ENCODE data around the gene VANGL2.

VANGL2 gene

DNA sequence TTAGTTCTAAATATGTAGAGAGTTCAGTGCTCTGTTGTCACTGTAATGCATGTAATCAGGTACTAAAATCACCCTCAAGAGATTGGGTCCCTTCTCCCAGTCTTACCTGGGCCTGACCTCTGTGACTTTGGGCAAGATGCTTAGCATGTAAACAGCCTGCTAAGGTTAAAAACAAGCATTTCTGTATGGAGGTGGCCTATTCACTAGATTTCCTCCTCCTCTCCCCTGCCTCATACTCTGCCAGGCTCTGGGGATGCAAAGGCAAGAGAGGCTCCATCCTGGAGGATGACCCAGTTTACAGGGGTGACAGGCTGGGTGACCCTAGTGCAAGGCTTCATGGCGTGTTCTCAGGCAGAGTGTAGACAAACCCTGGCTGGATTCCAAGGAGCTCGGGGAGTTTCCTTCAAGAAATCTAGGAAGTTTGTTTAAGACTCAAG, 28.8 kb downstream of the VANGL2 start:
- DNase-seq: no peak

DNA sequence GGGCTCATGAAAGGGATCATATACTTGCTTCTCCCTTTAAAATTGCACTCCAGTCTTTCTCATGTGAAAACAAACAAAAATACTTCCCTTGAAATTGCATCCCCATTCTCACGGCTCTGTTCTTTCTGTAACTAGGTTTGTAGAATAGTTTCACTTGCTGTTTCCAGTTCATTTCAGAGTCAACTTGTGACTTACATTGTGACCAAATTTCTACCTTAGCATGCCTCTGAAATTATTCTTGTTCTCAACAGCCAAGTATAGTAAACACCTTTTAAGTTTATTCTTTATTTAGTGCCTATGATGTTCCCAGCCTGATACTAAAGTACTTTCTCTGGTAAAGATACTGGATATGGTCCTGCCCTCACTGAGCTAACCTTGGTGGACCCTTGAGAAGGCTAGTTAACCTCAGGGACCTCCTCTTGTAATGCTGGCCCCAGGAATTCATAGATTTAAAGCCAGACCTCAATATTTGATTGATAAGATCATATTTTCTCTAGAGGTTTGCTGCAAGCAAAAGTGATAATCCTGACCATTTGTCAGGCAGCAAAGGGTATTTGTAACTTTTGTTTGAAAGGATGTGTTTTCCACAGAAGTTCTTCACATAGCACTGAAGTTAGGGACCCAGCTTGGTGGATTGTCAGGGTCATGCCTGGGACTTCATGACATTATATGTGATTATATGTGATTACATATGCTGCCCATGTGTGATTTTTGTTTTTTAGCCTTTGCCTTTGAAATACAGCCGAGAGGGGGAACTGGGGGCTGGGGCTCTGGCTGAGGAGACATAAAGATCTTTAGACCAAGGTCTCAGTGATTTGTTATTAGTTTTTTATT, 29.6 kb downstream of the VANGL2 start:
- DNase-seq: no peak

- no peak for DNase-seq
Measured at GRCh38 chr1:160431006-160431405, 30.6 kb downstream of the VANGL2 start.

DNA sequence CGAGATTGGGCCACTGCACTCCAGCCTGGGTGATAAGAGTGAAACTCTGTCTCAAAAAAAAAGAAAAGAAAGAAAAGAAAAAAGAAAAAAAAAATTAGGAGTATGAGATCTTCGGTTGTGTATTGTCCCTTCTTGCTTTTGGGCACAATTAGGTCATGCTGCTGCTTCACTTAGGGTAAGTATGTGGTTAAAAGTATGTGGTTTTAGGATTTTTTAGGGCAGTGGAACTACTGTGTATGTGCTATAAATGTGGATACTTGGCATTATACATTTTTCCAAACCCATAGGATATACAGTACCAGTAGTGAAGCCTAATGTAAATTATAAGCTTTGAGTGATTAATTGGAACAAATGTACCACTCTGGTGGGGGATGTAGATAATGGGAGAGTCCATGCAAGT, 31.2 kb downstream of the VANGL2 start:
- no peak for DNase-seq

- DNase-seq: no peak
Measured at GRCh38 chr1:160432371-160432786, 32.0 kb downstream of the VANGL2 start.

GRCh38 chr1:160436966-160437365, 36.6 kb downstream of the VANGL2 start:
- no peak for DNase-seq

- DNase-seq: no peak
Measured at GRCh38 chr1:160437432-160438316, 37.3 kb downstream of the VANGL2 start.

DNA sequence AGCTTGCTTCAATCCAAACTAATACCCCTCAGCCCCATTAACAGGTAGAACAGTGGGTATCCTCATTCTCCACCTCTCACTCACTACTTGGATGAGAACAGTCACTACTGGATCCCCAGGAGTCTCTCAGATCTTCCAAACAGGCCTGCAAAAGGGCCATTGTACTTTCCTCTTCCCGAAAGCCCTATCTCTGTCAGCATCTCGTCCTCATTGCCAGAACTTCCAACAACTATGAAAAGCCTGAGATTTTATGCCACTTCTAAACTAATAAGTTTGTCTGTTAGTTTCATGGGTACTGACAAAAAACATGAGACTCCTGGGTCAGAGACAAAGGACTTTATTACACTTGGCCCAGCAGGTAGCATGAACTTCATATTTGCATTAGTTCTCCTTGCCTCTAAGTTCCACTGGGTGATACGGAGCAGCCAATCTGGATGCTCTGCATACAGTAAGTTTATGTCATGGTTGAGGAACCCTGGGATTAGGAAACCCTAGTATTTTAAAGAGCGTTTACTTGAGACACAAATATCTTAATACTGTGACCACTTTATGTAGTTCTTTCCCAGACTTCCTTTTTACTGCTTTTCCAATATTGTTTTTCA, 38.1 kb downstream of the VANGL2 start:
- DNase-seq: no peak

DNA sequence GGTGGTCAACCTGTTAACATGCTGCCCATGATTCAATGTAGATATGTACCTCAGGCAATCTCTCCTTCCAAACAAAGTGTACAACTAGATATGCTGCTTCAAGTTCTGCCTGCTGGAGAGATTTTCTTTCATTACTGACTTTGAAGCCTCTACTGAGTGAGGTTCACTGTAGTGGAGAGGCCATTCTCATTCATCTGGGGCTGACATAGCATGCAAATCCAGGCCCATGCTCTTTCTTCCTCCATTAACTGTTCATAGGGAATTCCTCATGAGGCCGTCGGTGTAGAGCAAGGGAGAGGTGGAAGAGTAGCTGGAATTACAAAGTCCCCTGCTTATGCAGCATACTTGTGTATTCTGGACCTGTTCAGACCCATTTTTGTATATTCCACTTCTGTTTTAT, 38.6 kb downstream of the VANGL2 start:
- no peak for DNase-seq

DNA sequence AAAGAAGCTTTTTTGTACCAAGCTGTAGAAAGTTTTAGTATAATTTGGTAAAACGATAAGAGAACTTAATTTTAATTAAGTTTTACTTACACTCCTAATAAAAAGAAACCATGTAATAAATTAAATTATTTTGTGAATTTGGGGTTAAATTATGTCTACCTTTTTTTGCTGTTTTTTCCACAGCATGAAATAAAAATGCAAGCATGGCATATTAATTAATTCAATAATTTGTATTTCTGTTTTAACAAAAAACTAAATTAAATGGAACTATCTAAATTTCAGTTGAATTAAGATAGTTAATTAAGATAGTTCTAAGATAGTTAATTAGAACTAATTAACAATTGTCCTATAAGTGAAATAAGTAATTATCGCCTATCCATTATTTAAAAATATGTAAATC, 39.4 kb downstream of the VANGL2 start:
- no peak for DNase-seq

GRCh38 chr1:160446945-160447600, 46.7 kb downstream of the VANGL2 start:
- DNase-seq: no peak

DNA sequence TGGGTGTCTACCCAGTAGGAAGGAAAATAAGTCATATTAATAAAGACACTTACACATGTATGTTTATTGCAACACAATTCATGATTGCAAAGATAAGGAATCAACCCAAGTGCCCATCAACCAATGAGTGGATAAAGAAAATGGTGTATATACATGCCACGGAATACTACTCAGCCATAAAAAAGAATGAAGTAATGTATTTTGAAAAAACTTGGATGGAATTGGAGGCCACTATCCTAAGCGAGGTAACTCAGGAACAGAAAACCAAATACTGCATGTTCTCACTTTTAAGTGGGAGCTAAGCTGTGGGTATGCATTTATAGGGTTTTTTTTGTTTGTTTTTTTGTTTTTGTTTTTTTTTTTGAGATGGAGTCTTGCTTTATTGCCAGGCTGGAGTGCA, 49.1 kb downstream of the VANGL2 start:
- DNase-seq: no peak

DNA sequence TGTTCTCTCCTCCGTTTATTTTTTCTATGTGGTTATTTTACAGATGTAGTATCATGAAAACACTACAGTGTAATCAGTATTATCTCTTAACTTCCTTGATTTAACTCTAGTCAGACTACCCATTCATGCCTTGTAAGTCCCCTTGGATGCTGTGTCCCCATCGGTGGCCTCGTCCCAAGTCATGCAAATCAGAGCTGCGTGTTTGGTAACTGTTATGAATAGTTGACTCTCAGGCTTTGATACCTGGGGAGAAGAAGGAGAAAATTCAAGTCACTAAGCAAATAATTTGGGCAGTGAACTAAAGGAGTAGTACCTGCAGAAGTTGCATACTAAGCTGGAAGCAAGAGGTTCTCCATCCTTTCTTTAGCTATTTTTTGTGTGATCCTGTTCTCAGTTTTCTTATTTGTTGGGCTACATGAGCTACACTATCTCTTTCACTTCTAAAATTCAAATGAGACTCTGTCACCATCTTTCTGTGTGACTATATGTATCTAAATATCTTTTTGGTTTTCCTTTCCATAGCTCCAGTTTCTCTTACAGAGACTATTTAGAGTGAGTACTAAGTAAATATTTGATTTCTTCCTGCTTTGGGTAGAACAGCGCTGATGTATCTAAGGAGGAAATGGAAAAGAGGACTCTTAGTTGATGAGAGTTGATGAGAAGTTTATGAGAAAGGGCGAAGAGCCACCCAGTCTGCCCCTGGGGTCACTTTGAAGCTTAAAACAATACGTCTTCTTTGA, 50.9 kb downstream of the VANGL2 start:
- no peak for DNase-seq

DNA sequence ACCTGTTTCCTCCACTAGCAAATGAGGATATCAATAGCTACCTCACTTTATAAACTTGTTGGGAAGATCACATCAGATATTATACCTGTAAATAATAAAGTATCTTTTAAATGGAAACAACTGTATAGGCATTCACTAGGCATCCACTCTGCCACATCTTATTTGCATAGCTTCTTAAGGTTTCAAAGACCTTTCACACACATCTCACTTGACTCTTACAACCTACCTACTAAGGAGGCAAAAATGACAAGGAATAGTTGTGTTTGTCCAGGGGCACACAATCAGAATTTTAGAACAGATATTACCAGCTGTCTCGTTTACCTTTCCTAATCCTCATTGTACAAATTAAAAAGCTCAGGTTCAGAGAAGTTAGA, 51.5 kb downstream of the VANGL2 start:
- no peak for DNase-seq

GRCh38 chr1:160453443-160453842, 53.1 kb downstream of the VANGL2 start:
- no peak for DNase-seq

DNA sequence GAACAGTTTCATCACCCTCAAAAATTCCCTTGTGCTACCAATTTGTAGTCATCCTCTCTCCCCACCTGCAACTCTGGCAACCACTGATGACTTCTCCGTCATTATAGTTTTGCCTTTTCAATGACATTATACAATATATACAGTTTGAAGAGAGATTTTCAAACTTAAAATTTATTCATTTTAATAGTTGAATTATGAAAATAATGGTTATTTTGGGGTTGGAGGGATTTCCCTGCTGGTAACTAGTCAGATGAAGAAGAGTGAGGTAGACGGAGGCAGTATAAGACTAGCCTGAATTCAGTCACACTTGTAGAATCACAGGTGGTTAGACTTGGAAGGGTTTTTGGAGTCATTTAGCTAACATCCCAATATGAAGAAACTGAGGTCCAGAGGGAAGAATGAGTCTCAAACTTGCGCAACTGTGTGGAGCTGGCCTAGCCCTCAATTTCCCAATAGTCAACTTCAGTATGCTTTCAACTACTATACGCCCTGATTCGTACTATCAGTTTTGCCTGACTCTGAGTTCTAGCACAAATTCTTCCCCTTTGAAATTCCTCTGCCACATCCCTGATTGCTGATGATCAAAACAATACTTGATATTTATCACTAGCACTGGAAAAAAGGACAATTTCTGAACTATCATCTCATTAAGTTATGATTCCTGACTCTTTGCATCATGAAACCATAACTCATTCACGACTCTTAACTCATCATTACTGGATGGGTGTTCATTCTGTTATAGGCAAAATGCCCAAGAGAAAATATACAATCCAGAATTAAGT, 54.2 kb downstream of the VANGL2 start:
- DNase-seq: no peak

- DNase-seq: no peak
Measured at GRCh38 chr1:160455153-160455517, 54.8 kb downstream of the VANGL2 start.

GRCh38 chr1:160459056-160459455, 58.7 kb downstream of the VANGL2 start:
- no peak for DNase-seq

DNA sequence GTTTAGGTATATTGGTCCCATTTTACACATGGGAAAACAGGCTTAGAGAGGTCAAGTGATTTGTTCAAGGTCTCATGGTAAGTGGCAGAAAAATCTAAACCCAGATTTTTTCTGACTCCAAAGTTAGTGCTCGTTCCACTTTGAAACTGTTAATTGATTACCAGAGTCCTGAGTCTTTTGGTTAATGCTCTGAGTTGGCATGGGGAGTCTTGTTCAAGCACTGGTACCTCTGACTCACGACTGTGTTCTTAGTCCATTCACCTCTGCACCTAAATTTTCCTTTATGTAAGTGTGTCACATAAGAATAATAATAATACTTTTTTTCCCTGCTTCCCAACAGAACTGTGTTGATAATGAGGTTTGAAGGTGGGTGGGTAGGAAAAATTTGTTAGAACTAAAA, 59.3 kb downstream of the VANGL2 start:
- no peak for DNase-seq

DNA sequence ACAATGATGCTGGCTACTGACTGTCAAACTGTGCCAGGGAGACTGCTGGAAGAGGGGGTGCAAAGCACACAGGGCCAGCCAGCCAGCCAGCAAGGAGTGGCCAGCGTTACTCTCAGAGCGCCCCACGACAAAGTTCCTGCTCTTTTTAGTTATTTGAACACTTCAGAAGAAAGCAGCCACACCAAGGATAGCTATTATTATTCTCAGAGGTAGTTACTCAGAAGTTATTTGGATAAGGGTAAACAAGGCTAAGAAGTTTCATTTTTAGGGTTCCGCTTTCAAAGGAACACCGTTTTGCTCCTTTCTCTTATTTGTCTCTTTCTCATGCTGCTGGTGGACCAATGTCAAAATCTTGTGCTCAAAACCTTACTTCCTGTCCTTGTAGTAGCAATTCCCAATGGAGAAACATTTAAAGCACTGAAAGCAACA, 59.9 kb downstream of the VANGL2 start:
- no peak for DNase-seq

GRCh38 chr1:160460683-160461287, 60.4 kb downstream of the VANGL2 start:
- no peak for DNase-seq

Measured in NCI-H748 treated with DMSO at 0.1 percent for 48 hours (cell line).